VCaP (cell line): ENCODE measurements around the gene DNMT3B.
"Not testable (repeated sequence)": the region's sequence is repeated elsewhere in the genome, so short reads cannot be mapped to it uniquely, and the experiment has no call there.

Experiments used
- H3K27ac ChIP-seq: fragments of 450-650 bp; 2 replicates; pipeline ENCODE4 v1.5.1; 2017
- CTCF ChIP-seq: fragments of 450-650 bp; conservative IDR thresholded peaks from 2 replicates; pipeline ENCODE4 v1.5.1; 2017; ENCODE audit warnings: mild to moderate bottlenecking, moderate library complexity

Gene DNMT3B

GRCh38 chr20:32761831-32762753, at the start of gene DNMT3B:
Gene DNMT3B (plus strand): TSS chr20:32762385. CDS start chr20:32780324, 17,939 bp downstream.
- peak; percentile 56 for TF ChIP-seq CTCF

GRCh38 chr20:32718749-32719348, 43.3 kb upstream of the DNMT3B start:
- H3K27ac ChIP-seq, result peak overlapping the region; percentile 14; the same call in 1 of the 2 replicates
- TF ChIP-seq CTCF, result no peak

More at GRCh38 chr20:32761831-32762753, at the start of gene DNMT3B:
- H3K27ac ChIP-seq, result peak within 1 kb of the TSS; percentile 83

GRCh38 chr20:32727683-32728082, 34.5 kb upstream of the DNMT3B start:
- H3K27ac ChIP-seq, result no peak overlapping the region
- no peak for TF ChIP-seq CTCF

GRCh38 chr20:32728435-32728834, 33.8 kb upstream of the DNMT3B start:
- H3K27ac ChIP-seq, result not testable (repeated sequence)

- not testable (repeated sequence) for H3K27ac ChIP-seq
These were observed 32.9 kb upstream of the DNMT3B start for GRCh38 chr20:32729334-32729733.

GRCh38 chr20:32731882-32732266, 30.3 kb upstream of the DNMT3B start:
- no peak overlapping the region for H3K27ac ChIP-seq
- no peak for TF ChIP-seq CTCF

GRCh38 chr20:32737371-32738223, 24.6 kb upstream of the DNMT3B start:
- no peak for TF ChIP-seq CTCF
- H3K27ac ChIP-seq, result no peak overlapping the region

GRCh38 chr20:32741151-32741550, 21.0 kb upstream of the DNMT3B start:
- no peak for TF ChIP-seq CTCF
- no peak overlapping the region for H3K27ac ChIP-seq
